ENCODE data around the gene GPR137. TPM values are rescaled to one million over a fixed set of nuclear protein-coding genes. Genes with fewer than 3 reads are reported as not detected.
A peak's percentile ranks its signal among the peaks of the same experiment; 100 is the strongest.
"Not testable (repeated sequence)": the region's sequence is repeated elsewhere in the genome, so short reads cannot be mapped to it uniquely, and the experiment has no call there.

Gene GPR137
- total RNA-seq, 1 experiment from 2014 or later, result 33.3 TPM

DNA sequence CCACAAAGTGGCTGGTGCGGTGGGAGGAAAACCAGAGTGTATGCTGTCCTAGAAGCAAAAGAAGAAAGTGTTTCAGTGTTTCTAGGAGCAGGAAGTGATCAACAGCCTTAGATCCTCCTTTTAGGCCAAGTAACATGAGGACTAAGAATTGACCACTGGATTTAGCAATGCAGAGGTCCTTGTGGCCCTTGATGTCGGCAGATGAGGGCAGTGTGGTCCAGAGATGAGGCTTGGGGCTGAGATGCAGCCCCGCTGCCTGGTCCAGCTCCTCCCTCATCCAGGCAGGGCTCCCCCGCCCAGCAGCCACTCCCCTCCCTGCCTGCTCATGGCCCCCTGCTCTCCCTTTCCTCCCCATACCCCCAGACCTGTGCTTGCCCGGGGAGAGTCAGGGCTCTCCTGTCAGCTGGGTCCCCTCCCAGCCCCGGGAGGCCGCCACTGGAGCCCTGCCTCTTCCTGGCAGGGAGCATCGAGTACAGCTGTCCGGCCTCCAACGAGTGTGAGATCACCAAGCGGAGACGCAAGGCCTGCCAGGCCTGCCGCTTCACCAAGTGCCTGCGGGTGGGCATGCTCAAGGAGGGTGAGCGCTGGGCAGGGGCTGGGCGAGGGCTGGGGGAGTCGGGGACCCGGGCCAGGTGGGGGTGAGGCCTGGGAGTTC is 28.0 kb downstream of the GPR137 start:
- intact Hi-C loops (cut with micrococcal nuclease; ENCODE audit: unreplicated experiment), result no loop called here
- Mint-ChIP-seq H3K4me3 (ENCODE audit: low read depth, unreplicated experiment) (no peak overlapping the region), H3K27ac (ENCODE audit: unreplicated experiment) (peak overlapping the region; percentile 28), H3K27me3 (ENCODE audit: unreplicated experiment) (no peaks in the 10 kb centered on the region), H3K9me3 (ENCODE audit: low read depth, unreplicated experiment) (no peaks in the 10 kb centered on the region), H3K36me3 (ENCODE audit: insufficient read depth, unreplicated experiment) (peaks cover 72% of the 10 kb centered on the region), H3K4me1 (ENCODE audit: low read depth, unreplicated experiment) (peaks cover 11% of the 10 kb centered on the region)
- no peak for DNase-seq
- TF ChIP-seq, protein P1, sequence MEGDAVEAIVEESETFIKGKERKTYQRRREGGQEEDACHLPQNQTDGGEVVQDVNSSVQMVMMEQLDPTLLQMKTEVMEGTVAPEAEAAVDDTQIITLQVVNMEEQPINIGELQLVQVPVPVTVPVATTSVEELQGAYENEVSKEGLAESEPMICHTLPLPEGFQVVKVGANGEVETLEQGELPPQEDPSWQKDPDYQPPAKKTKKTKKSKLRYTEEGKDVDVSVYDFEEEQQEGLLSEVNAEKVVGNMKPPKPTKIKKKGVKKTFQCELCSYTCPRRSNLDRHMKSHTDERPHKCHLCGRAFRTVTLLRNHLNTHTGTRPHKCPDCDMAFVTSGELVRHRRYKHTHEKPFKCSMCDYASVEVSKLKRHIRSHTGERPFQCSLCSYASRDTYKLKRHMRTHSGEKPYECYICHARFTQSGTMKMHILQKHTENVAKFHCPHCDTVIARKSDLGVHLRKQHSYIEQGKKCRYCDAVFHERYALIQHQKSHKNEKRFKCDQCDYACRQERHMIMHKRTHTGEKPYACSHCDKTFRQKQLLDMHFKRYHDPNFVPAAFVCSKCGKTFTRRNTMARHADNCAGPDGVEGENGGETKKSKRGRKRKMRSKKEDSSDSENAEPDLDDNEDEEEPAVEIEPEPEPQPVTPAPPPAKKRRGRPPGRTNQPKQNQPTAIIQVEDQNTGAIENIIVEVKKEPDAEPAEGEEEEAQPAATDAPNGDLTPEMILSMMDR (IDR thresholded peaks at IDR 0.05; ENCODE audit: unreplicated experiment), result no peak
- CTCF ChIA-PET, result no interaction called here
- no TSS peak for BruUV-seq (replicated peaks)

DNA sequence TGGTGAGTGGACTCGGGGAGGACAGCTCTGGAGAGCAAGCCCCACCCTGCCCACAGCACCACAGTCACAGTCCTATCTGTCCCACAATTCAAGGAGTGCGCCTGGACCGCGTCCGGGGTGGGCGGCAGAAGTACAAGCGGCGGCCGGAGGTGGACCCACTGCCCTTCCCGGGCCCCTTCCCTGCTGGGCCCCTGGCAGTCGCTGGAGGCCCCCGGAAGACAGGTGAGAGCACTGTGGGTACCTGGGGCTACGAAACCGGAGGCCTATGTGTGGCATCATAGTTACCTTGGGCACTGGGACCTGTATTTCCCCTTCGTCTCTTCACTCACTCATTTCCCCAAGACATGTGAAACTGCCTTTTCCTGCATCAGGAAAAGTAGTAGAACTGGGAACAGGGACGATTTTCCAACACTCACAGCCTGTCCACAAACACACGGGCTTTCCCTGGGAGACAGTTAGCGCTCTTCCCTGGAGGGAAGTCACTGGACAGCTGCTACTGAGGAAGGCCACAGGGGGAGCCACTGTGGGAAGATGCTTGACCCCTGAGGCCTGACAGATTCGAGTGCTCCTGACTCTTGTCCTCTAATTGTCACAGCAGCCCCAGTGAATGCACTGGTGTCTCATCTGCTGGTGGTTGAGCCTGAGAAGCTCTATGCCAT is 28.6 kb downstream of the GPR137 start:
- H3K36me3 Mint-ChIP-seq (ENCODE audit: insufficient read depth, unreplicated experiment), result peaks cover 73% of the 10 kb centered on the region
- H3K4me1 Mint-ChIP-seq (ENCODE audit: low read depth, unreplicated experiment), result peaks cover 17% of the 10 kb centered on the region
- no peak overlapping the region for H3K27ac Mint-ChIP-seq (ENCODE audit: unreplicated experiment)
- no peak for DNase-seq
- CTCF ChIA-PET, result no interaction called here
- TF ChIP-seq, protein P1 (IDR thresholded peaks at IDR 0.05; ENCODE audit: unreplicated experiment), result no peak
- H3K9me3 Mint-ChIP-seq (ENCODE audit: low read depth, unreplicated experiment), result no peaks in the 10 kb centered on the region
- BruUV-seq (replicated peaks), result no TSS peak
- no peaks in the 10 kb centered on the region for H3K27me3 Mint-ChIP-seq (ENCODE audit: unreplicated experiment)
- intact Hi-C loops (cut with micrococcal nuclease; ENCODE audit: unreplicated experiment), result no loop called here
- H3K4me3 Mint-ChIP-seq (ENCODE audit: low read depth, unreplicated experiment), result no peak overlapping the region

DNA sequence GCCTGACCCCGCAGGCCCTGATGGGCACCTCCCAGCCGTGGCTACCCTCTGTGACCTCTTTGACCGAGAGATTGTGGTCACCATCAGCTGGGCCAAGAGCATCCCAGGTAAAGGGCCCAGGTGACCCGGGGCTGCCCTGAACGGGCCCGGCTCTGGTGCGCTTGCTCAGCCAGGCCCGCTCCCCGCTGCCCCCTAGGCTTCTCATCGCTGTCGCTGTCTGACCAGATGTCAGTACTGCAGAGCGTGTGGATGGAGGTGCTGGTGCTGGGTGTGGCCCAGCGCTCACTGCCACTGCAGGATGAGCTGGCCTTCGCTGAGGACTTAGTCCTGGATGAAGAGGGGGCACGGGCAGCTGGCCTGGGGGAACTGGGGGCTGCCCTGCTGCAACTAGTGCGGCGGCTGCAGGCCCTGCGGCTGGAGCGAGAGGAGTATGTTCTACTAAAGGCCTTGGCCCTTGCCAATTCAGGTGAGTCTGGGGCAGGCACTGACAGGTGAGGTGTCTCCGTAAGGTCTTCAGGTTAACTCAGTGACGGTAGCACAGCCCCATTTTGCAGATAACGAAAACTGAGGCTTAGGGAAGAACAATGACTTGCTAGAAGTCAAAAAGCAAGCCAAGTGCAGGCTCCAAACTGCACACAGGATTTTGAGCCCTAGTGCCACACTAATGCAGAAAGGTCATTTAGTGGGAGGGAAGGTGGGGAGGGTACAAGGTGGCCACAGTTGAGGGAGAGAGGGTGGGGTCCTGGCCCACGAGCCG is 29.3 kb downstream of the GPR137 start:
- Mint-ChIP-seq H3K27ac (ENCODE audit: unreplicated experiment) (no peak overlapping the region), H3K36me3 (ENCODE audit: insufficient read depth, unreplicated experiment) (peaks cover 76% of the 10 kb centered on the region), H3K4me1 (ENCODE audit: low read depth, unreplicated experiment) (peaks cover 23% of the 10 kb centered on the region), H3K4me3 (ENCODE audit: low read depth, unreplicated experiment) (no peak overlapping the region), H3K9me3 (ENCODE audit: low read depth, unreplicated experiment) (no peaks in the 10 kb centered on the region), H3K27me3 (ENCODE audit: unreplicated experiment) (no peaks in the 10 kb centered on the region)
- CTCF ChIA-PET, result interaction anchor here (3.7 kb wide), 1 partner anchor 39 kb away, joined by 168 read pairs; no protein-coding TSS in a partner anchor
- intact Hi-C loops (cut with micrococcal nuclease; ENCODE audit: unreplicated experiment), result no loop called here
- TF ChIP-seq, protein P1 (IDR thresholded peaks at IDR 0.05; ENCODE audit: unreplicated experiment), result no peak
- no peak for DNase-seq
- no TSS peak for BruUV-seq (replicated peaks)

DNA sequence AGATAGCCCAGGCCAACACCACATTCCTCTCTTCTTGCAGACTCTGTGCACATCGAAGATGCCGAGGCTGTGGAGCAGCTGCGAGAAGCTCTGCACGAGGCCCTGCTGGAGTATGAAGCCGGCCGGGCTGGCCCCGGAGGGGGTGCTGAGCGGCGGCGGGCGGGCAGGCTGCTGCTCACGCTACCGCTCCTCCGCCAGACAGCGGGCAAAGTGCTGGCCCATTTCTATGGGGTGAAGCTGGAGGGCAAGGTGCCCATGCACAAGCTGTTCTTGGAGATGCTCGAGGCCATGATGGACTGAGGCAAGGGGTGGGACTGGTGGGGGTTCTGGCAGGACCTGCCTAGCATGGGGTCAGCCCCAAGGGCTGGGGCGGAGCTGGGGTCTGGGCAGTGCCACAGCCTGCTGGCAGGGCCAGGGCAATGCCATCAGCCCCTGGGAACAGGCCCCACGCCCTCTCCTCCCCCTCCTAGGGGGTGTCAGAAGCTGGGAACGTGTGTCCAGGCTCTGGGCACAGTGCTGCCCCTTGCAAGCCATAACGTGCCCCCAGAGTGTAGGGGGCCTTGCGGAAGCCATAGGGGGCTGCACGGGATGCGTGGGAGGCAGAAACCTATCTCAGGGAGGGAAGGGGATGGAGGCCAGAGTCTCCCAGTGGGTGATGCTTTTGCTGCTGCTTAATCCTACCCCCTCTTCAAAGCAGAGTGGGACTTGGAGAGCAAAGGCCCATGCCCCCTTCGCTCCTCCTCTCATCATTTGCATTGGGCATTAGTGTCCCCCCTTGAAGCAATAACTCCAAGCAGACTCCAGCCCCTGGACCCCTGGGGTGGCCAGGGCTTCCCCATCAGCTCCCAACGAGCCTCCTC is 30.2 kb downstream of the GPR137 start:
- intact Hi-C loops (cut with micrococcal nuclease; ENCODE audit: unreplicated experiment); H3K9me3 Mint-ChIP-seq (ENCODE audit: low read depth, unreplicated experiment); H3K27me3 Mint-ChIP-seq (ENCODE audit: unreplicated experiment); DNase-seq; BruUV-seq (replicated peaks): not testable (repeated sequence)
- peaks cover 32% of the 10 kb centered on the region for H3K4me1 Mint-ChIP-seq (ENCODE audit: low read depth, unreplicated experiment)
- peak overlapping the region; percentile 98 for H3K4me3 Mint-ChIP-seq (ENCODE audit: low read depth, unreplicated experiment)
- CTCF ChIA-PET, result interaction anchor here (2.2 to 3.7 kb wide), 3 partner anchors 11 to 42 kb away, joined by 16 to 168 read pairs (median 16); partner anchors contain the start of gene ESRRA
- peaks cover 82% of the 10 kb centered on the region for H3K36me3 Mint-ChIP-seq (ENCODE audit: insufficient read depth, unreplicated experiment)
- H3K27ac Mint-ChIP-seq (ENCODE audit: unreplicated experiment), result peak overlapping the region; percentile 99
